Gastroesophageal sphincter (tissue), 3 donors: Measurements from ENCODE around the gene GNB1.

Experiments used
- CTCF ChIP-seq, 4 experiments: fragments of 200-600 bp in 2 of 4; fragments of 450-650 bp in 2 of 4; sonication (generic) in 1 of 4; IDR thresholded peaks; one replicate each; pipeline ENCODE4 v1.5.1; 2017 to 2019; ENCODE audit warnings: antibody characterized with exemption in 4 of 4, mild to moderate bottlenecking in 2 of 4, moderate library complexity in 2 of 4
- EP300 ChIP-seq: sonication (generic); formaldehyde crosslinking; IDR thresholded peaks from one replicate; pipeline ENCODE4 v1.6.1; 2017; ENCODE audit warnings: antibody characterized with exemption, mild to moderate bottlenecking
- POLR2A ChIP-seq, 2 donors: fragments of 450-650 bp; IDR thresholded peaks; one replicate each; pipeline ENCODE4 v1.6.1; 2017; ENCODE audit warnings: antibody characterized with exemption in 2 of 2, mild to moderate bottlenecking in 2 of 2, moderate library complexity in 1 of 2
- POLR2AphosphoS5 ChIP-seq: sonication (generic); formaldehyde crosslinking; IDR thresholded peaks from one replicate; pipeline ENCODE4 v1.6.1; 2017; ENCODE audit warnings: antibody characterized with exemption

GRCh38 chr1:1938276-1938573 lies 47.3 kb upstream of the GNB1 start:
- TF ChIP-seq POLR2A (IDR thresholded peaks at IDR 0.05), result no peak
- no peak for TF ChIP-seq EP300
- TF ChIP-seq CTCF (IDR thresholded peaks at IDR 0.05), result no peak
- TF ChIP-seq POLR2AphosphoS5, result no peak
